GM19025 (cell line): ENCODE measurements around the gene PER3.

Experiments used
- ATAC-seq: cut with Tn5 transposase; IDR thresholded peaks from one replicate; pipeline ENCODE4 v1.9.1; 2021; ENCODE audit warnings: mild to moderate bottlenecking, low read depth, moderate library complexity; ENCODE audit not compliant: unreplicated experiment

PER3 gene

DNA sequence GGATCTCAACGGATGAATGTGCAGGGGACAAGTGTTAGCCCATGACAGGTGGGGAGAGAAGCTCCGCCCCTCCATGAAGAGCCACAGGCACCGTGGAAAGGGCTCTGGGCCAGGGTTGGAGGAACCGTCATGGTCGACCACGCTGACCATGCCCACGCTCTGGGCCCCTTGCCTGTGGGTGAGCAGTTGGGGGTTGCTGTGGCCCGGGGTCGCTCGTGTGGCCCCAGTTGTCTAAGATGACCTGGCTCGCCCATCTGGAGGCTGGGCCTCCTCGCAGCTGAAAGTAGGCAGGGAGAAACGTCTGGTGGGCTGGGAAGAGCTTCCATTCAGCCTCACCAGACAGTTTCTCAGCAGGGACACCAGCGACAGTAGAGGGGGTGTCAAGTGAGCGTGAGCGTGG lies 81.9 kb downstream of the PER3 start:
- no peak for ATAC-seq

DNA sequence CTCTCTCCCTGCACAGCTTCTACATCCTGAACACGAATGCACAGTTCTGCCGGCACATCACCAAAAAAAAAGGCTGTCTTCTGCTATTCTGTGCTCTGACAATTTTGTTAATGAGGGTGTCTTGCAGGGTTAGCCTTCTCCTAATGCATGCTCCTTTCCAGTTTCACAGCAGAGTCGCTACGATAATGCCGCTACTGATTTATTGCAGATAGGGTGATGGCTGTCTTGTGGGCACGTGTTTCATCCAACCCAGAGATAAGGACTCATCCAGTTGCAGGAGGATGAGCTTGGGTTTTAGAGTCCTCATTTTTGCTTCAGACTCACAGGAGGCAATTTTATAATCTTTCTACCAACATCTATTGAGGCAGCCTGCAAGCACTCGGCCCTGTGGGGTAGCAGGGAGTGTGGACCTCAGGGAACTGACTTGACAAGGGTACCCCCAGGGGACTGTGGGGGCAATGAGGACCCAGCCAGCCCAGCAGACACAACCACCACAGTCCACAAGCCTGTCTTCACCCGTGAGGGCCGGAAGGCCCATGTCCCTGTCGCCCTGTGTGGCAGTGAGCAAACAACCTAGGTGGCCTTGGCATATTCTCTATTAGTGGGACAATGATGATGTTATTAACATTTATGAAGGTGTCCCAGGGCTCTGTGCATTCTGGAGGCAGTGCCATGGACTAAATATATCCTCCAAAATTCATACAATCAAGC lies 84.1 kb downstream of the PER3 start:
- no peak for ATAC-seq

DNA sequence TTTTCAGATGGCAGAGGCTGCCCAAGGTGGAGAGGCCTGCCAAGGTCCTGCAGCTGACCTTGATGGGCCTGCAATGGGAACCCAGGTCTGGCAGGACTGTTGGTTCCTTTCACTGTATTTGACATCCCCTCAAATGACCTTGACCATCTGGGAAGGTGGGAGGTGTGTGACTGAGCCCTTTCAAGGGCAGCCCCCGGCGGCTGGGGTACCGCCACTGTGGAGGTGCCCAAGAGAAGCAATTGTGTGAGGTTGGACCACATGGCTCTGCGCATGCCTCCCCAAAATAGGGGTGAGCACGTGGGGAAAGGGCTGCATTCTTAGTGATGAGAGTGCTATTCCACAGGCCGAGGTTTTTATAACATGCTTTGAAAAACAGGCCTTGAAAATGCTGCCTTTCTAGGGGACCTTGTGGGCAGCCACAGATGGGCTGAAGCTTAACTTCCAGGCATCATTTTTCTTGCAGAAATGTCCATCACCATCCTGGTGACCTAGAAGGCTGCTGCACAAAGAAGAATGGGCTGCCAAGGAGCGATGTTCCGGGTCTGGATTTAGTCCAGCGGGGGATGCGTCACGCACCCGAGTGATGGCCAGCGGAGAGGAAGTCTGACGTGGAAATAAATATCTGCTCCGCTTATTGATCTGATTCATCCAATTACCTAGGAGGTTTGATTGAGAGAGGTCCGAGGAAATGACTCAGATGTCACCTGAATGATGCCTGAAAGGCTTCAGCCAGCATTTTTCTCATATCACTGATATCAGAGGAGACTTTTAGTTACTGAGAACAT lies 85.2 kb downstream of the PER3 start:
- ATAC-seq = no peak

- ATAC-seq = no peak
Observed at GRCh38 chr1:7871136-7871535, 87.0 kb downstream of the PER3 start.

DNA sequence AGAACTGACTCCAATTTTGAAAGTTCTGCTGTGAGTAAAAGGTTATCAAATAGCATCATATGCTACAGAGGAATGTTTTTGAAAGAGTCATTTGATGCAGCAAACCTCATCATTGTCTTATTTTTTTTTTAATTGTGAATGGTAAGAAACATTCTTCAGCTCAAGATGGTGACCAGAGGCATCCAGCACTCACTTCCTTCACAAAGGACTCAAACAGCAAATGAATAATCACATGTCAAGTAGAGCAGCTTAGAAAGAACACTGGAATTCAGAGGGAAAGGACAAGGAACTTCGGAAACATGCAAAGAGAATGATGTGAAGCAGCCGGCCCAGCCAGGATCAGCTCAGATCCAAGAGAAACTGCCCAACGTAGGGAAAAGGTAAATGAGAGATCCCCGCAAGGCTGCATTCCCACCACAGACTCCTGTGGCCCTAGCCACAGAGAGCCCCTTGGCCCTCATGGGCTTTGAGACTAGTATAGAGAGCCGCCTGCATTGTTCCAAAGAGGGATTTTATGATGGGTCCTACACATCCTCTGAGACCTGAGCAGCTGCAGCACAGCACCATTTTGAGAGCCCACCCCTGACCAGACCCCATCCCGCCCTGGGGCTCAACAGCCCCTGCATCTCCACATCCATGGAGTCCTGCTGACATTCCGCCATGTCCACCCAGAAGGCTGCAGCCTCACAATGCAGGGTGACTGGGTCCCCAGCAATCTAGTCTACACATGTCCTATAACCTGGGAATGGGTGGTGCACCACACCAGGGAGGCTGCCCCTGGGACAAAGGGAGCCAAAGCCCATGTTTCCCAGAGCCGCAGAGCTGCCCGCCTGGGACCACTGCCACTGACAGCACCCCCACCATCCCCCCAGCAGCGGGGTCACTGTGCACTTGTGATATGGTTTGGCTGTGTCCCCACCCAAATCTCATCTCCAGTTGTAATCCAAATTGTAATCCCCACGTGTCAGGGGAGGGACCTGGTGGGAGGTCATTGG lies 90.0 kb downstream of the PER3 start:
- ATAC-seq = no peak

GRCh38 chr1:7878027-7878426 lies 93.9 kb downstream of the PER3 start:
- no peak for ATAC-seq

- no peak for ATAC-seq
Observed at GRCh38 chr1:7879228-7879627, 95.1 kb downstream of the PER3 start.

DNA sequence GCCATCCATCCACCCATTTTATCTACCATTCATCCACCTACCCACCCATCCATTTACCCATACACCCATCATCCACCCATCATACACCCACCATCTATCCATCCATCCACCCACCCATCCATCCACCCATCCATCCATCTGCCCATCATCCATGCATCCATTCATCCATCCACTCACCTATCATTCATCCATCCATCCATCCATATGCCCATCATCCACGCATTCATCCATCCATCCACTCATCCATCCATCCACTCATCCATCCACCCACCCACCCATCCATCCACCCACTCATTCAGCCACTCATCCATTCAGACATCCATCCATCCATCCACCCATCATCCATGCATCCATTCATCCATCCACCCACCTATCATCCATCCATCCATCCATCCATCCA lies 100.7 kb downstream of the PER3 start:
- ATAC-seq = no peak

DNA sequence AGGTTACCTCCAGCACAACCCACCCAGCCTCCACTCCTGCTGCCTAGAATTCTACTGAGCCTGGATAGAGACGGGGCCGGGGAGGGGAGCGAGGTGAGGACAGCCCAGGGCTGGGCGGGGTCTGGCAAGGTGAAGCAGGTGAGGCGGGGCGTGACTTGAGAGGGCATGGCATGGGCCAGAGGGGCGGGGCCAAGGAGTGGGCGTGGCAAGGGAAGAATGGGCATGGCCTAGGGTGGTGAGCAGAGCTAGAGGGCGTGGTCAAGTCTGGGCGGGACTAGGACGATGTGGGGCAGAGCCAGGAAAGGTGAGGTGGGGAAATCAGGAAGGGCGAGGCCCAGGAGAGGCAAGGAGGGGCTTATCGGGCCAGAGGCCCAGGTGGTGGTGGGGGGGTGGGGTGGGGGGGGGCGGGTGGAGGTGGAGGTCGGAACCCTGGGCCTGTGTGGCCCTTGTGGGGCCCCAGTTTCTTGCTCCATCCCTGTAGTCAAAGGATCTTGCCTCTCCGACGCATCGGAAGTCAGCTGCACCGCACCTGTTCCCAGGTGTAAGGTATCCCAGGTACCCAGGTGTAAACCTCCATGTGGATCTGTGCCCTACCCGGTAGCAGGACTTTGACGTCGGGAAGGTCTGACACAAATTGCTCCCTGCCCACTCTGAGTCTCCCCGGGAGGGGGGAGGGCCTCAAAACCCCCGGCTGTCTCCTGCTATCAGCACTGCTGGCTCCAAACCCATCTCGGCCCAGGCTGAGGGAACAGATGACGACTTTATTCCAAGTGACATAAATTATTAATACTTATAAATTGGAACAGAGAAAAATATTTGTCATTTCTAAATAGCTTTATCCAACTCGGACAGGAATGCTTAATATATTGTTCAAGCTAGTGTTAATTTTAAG lies 101.7 kb downstream of the PER3 start:
- no peak for ATAC-seq

DNA sequence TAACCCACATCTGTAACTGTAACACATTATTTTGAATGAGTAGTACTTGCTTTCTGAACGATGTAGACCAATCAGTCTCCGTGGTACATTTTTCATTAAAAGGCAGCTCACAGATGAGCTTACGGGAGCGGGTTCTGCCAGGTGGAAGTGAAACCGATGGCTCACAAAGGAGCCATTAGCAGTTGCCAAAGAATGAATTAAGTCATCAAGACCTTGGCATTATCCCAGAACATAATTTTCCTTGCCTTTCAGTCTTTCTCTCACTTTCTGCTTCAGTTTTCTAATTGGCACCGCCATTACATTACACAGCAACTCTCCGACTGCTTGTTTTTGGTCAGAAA lies 102.3 kb downstream of the PER3 start:
- no peak for ATAC-seq

GRCh38 chr1:7888248-7889081 lies 104.4 kb downstream of the PER3 start:
- no peak for ATAC-seq

DNA sequence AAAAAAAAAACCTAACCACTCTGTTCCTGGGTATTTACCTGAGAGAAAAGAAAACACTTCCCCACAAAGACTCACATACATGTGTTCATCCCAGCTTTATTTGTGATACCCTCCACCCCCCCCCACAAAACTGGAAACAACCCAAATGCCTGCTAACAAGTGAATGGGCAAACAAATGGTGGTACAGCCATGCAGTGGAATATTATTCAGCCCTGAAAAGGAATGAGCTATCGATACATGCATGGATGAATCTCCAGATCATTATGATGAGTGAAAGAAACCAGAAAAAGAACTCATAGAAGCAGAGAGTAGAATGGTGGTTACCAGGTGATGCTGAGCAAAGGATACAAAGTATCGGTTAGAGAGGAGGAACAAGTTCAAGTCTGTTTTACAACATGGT lies 106.8 kb downstream of the PER3 start:
- ATAC-seq = no peak

DNA sequence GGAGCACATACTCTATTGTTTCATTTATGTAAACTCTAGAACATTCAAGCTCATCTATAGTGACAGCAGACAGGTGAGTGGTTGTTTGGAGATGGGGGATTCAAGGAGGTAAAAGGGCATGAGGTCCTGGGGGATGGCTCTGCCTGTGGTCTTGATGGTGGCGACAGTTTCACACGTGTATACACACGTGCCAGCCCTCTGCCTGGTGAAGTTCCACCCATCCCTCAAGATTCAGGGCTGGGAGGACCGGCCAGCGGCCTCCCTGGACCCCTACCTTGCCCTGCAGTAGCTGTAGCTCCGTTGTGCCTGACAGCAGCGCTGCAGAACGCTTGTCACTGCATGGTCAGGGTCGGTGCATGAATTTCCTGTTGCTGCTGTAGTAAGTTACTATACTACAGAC lies 107.7 kb downstream of the PER3 start:
- no peak for ATAC-seq

GRCh38 chr1:7893529-7894180 lies 109.6 kb downstream of the PER3 start:
- ATAC-seq = no peak
